Activated CD8-positive, alpha-beta T cell treated with anti-CD3 and anti-CD28 coated beads for 36 hours (primary cell): Measurements from ENCODE around the gene ATG4D. TPM values are rescaled to one million over a fixed set of nuclear protein-coding genes. Genes with fewer than 3 reads are reported as not detected.
A peak's percentile ranks its signal among the peaks of the same experiment; 100 is the strongest.

Source experiments
- ATAC-seq: fragments of 200-7000 bp; cut with Tn5 transposase; one replicate; pipeline ENCODE4 v1.10.0; 2021; ENCODE audit warnings: mild to moderate bottlenecking, moderate library complexity
- CTCF ChIA-PET: fragments of 350-600 bp; sonication (Branson Sonifier 250); formaldehyde crosslinking; loops from one replicate; lab custom pipeline; 2021; ENCODE audit warnings: antibody characterized with exemption; lab: Charles Lee
- POLR2A ChIA-PET: fragments of 350-600 bp; sonication (Branson Sonifier 250); formaldehyde crosslinking; loops from one replicate; lab custom pipeline; 2021; ENCODE audit warnings: antibody characterized with exemption; lab: Charles Lee
- DNase-seq: peaks from one replicate; pipeline ENCODE4 v3.0.0-alpha.2; 2020
- H3K27ac Mint-ChIP-seq: one replicate; pipeline ENCODE4 v1.8.0; 2021; ENCODE audit warnings: mild to moderate bottlenecking, mixed read lengths
- H3K27me3 Mint-ChIP-seq: one replicate; pipeline ENCODE4 v1.8.0; 2021; ENCODE audit warnings: mixed read lengths
- H3K36me3 Mint-ChIP-seq: one replicate; pipeline ENCODE4 v1.8.0; 2021; ENCODE audit warnings: low read depth, mixed read lengths
- H3K4me1 Mint-ChIP-seq: one replicate; pipeline ENCODE4 v1.8.0; 2021; ENCODE audit warnings: low read depth, mixed read lengths
- H3K4me3 Mint-ChIP-seq: one replicate; pipeline ENCODE4 v1.8.0; 2021; ENCODE audit warnings: mild to moderate bottlenecking, moderate library complexity, mixed read lengths
- H3K9me3 Mint-ChIP-seq: one replicate; pipeline ENCODE4 v1.8.0; 2021; ENCODE audit warnings: mixed read lengths
- CTCF ChIP-seq: fragments of 200-600 bp; IDR thresholded peaks from one replicate; pipeline ENCODE4 v1.8.0; 2022; ENCODE audit warnings: antibody characterized with exemption, mild to moderate bottlenecking
- intact Hi-C: fragments of 100-400 bp; cut with micrococcal nuclease; formaldehyde crosslinking; loops from one replicate; pipeline ENCODE4 v1.10.0; 2022
- total RNA-seq, 2 experiments: library from RNA; stranded (reverse); gene quantifications; one replicate each; pipeline ENCODE4 v1.2.3, GENCODE V29; 2021

ATG4D gene
- total RNA-seq, 2 experiments from 2014 or later: 21.7 to 22.5 TPM

- no peak for DNase-seq
- TF ChIP-seq CTCF: peak; percentile 11
Observed at GRCh38 chr19:10555610-10555973, 11.9 kb downstream of the ATG4D start.

GRCh38 chr19:10557603-10558197, 14.0 kb downstream of the ATG4D start:
- Mint-ChIP-seq H3K4me1 (peaks cover 54% of the 10 kb centered on the region), H3K27ac (peak overlapping the region; percentile 62), H3K27me3 (no peaks in the 10 kb centered on the region)

More at GRCh38 chr19:10555610-10555973, 11.9 kb downstream of the ATG4D start:
- POLR2A ChIA-PET: interaction anchor here (1.0 to 7.1 kb wide), 5 partner anchors 10 to 147 kb away, joined by 3 to 104 read pairs (median 7); partner anchors contain the start of genes CDKN2D, KRI1 and QTRT1
- peaks cover 59% of the 10 kb centered on the region for H3K4me1 Mint-ChIP-seq
- CTCF ChIA-PET: interaction anchor here (0.6 to 5.4 kb wide), 8 partner anchors 8 to 297 kb away, joined by 3 to 26 read pairs (median 4); no protein-coding TSS in a partner anchor
- H3K36me3 Mint-ChIP-seq: peaks cover 71% of the 10 kb centered on the region
- H3K27ac Mint-ChIP-seq: peak overlapping the region; percentile 92
- intact Hi-C loops: no loop called here
- no peak for ATAC-seq
- H3K27me3 Mint-ChIP-seq: no peaks in the 10 kb centered on the region
- H3K9me3 Mint-ChIP-seq: no peaks in the 10 kb centered on the region
- H3K4me3 Mint-ChIP-seq: no peak overlapping the region

GRCh38 chr19:10560154-10560553, 16.4 kb downstream of the ATG4D start:
- intact Hi-C loops: no loop called here
- Mint-ChIP-seq H3K9me3 (no peaks in the 10 kb centered on the region), H3K4me1 (peaks cover 38% of the 10 kb centered on the region), H3K27me3 (no peaks in the 10 kb centered on the region), H3K36me3 (peaks cover 55% of the 10 kb centered on the region), H3K27ac (no peak overlapping the region), H3K4me3 (no peak overlapping the region)
- no peak for DNase-seq
- ChIA-PET POLR2A (interaction anchor here (10.6 kb wide), 1 partner anchor 6 kb away, joined by 104 read pairs; no protein-coding TSS in a partner anchor), CTCF (no interaction called here)
- no peak for ATAC-seq
- TF ChIP-seq CTCF: no peak

More at GRCh38 chr19:10557603-10558197, 14.0 kb downstream of the ATG4D start:
- ChIA-PET CTCF (no interaction called here), POLR2A (interaction anchor here (0.6 to 7.1 kb wide), 3 partner anchors 8 to 29 kb away, joined by 4 to 104 read pairs (median 7); partner anchors contain the start of genes CDKN2D and KRI1)
- H3K9me3 Mint-ChIP-seq: no peaks in the 10 kb centered on the region
- H3K4me3 Mint-ChIP-seq: no peak overlapping the region
- DNase-seq (no peak), ATAC-seq (no peak)
- TF ChIP-seq CTCF: no peak
- intact Hi-C loops: no loop called here
- H3K36me3 Mint-ChIP-seq: peaks cover 69% of the 10 kb centered on the region

- no peak for DNase-seq
- Mint-ChIP-seq H3K27ac (no peak overlapping the region), H3K27me3 (no peaks in the 10 kb centered on the region), H3K9me3 (no peaks in the 10 kb centered on the region), H3K36me3 (peaks cover 60% of the 10 kb centered on the region), H3K4me1 (peaks cover 40% of the 10 kb centered on the region), H3K4me3 (no peak overlapping the region)
- TF ChIP-seq CTCF: no peak
- CTCF ChIA-PET: interaction anchor here (1.9 to 3.9 kb wide), 3 partner anchors 8 to 19 kb away, joined by 4 to 16 read pairs (median 8); no protein-coding TSS in a partner anchor
- intact Hi-C loops: no loop called here
- ATAC-seq: no peak
- POLR2A ChIA-PET: interaction anchor here (0.6 to 10.6 kb wide), 2 partner anchors 9 to 643 kb away, joined by 4 to 104 read pairs; no protein-coding TSS in a partner anchor
Observed at GRCh38 chr19:10562609-10563008, 18.9 kb downstream of the ATG4D start.
